ENCODE results near the gene LGR6. TPM values are rescaled to one million over a fixed set of nuclear protein-coding genes. Genes with fewer than 3 reads are reported as not detected.

The LGR6 gene
- total RNA-seq, 1 experiment from 2014 or later: not detected

- no peaks in the 10 kb centered on the region for H3K79me2 ChIP-seq (ENCODE audit: low read length)
- DNase-seq: no peak
- H3K9me2 ChIP-seq (replicated peaks; ENCODE audit: insufficient read depth, low read length): no peaks in the 10 kb centered on the region
- no peaks in the 10 kb centered on the region for H3K9me3 ChIP-seq (ENCODE audit: low read length)
- H3K36me3 ChIP-seq (ENCODE audit: insufficient read depth, low read length): no peaks in the 10 kb centered on the region
- no peak overlapping the region for H3K9ac ChIP-seq (ENCODE audit: low read length)
- no peak overlapping the region for H3K27ac ChIP-seq (ENCODE audit: low read length)
- H3K27me3 ChIP-seq (ENCODE audit: low read length): no peaks in the 10 kb centered on the region
- H3K4me1 ChIP-seq (ENCODE audit: low read length): no peaks in the 10 kb centered on the region
- H2AFZ ChIP-seq (ENCODE audit: low read length): no peak overlapping the region
- H3K4me3 ChIP-seq (ENCODE audit: low read length): no peak overlapping the region
- H3K4me2 ChIP-seq (ENCODE audit: low read depth, low read length, poor library complexity, severe bottlenecking): no peak overlapping the region
- peaks cover 11% of the 10 kb centered on the region; the same call in 1 of the 2 replicates for H4K20me1 ChIP-seq (ENCODE audit: insufficient read depth, low read depth, low read length)
Measured at GRCh38 chr1:202365092-202365815, 171.7 kb downstream of the LGR6 start.

GRCh38 chr1:202367271-202367670 lies 173.7 kb downstream of the LGR6 start:
- Histone ChIP-seq H3K4me1 (ENCODE audit: low read length) (no peaks in the 10 kb centered on the region), H2AFZ (ENCODE audit: low read length) (no peak overlapping the region), H3K4me2 (ENCODE audit: low read depth, low read length, poor library complexity, severe bottlenecking) (no peak overlapping the region), H3K4me3 (ENCODE audit: low read length) (no peak overlapping the region), H3K27me3 (ENCODE audit: low read length) (no peaks in the 10 kb centered on the region), H3K9me3 (ENCODE audit: low read length) (no peaks in the 10 kb centered on the region), H3K9ac (ENCODE audit: low read length) (no peak overlapping the region), H3K27ac (ENCODE audit: low read length) (no peak overlapping the region), H3K9me2 (replicated peaks; ENCODE audit: insufficient read depth, low read length) (no peaks in the 10 kb centered on the region), H4K20me1 (ENCODE audit: insufficient read depth, low read depth, low read length) (peaks cover 11% of the 10 kb centered on the region; the same call in 1 of the 2 replicates), H3K79me2 (ENCODE audit: low read length) (no peaks in the 10 kb centered on the region), H3K36me3 (ENCODE audit: insufficient read depth, low read length) (no peaks in the 10 kb centered on the region)
- DNase-seq: no peak

Other genes with a start within 250 kb of the LGR6 start
- not detected in 2 replicates for gene LMOD1, start 247.3 kb upstream of the LGR6 start, total RNA-seq (2014; rRNA removed; shearing (Covaris generic); ENCODE audit: low replicate concordance)
- gene TIMM17A, start 238.3 kb upstream of the LGR6 start, total RNA-seq (2014; rRNA removed; shearing (Covaris generic); ENCODE audit: low replicate concordance): 35.6 and 39.8 TPM in 2 replicates
- 49.2 and 50.3 TPM in 2 replicates for gene RNPEP, start 211.2 kb upstream of the LGR6 start, total RNA-seq (2014; rRNA removed; shearing (Covaris generic); ENCODE audit: low replicate concordance)
- 0.19 and 0.76 TPM in 2 replicates for gene ELF3, start 183.2 kb upstream of the LGR6 start, total RNA-seq (2014; rRNA removed; shearing (Covaris generic); ENCODE audit: low replicate concordance)
- gene GPR37L1, start 70.9 kb upstream of the LGR6 start, total RNA-seq (2014; rRNA removed; shearing (Covaris generic); ENCODE audit: low replicate concordance): not detected in 2 replicates
- 26.7 and 44.9 TPM in 2 replicates for gene ARL8A, start 49.1 kb upstream of the LGR6 start, total RNA-seq (2014; rRNA removed; shearing (Covaris generic); ENCODE audit: low replicate concordance)
- 33.4 and 39.2 TPM in 2 replicates for gene PTPN7, start 33.2 kb upstream of the LGR6 start, total RNA-seq (2014; rRNA removed; shearing (Covaris generic); ENCODE audit: low replicate concordance)
- gene UBE2T, start 148.1 kb downstream of the LGR6 start, total RNA-seq (2014; rRNA removed; shearing (Covaris generic); ENCODE audit: low replicate concordance): 55.2 and 79.9 TPM in 2 replicates
- 8.4 and 9.0 TPM in 2 replicates for gene PPP1R12B, start 154.9 kb downstream of the LGR6 start, total RNA-seq (2014; rRNA removed; shearing (Covaris generic); ENCODE audit: low replicate concordance)

Measured in Karpas-422 (cell line).